Measurements from ENCODE around the gene ZNF598.

Gene ZNF598

GRCh38 chr16:1990101-1990350 is 19.6 kb downstream of the ZNF598 start:
- DNase-seq: no peak

- DNase-seq: no peak
Observed at GRCh38 chr16:1989209-1990100, 20.2 kb downstream of the ZNF598 start, which contains the start of gene SYNGR3. Gene SYNGR3 (plus strand): TSS chr16:1989970. CDS start chr16:1990103, 133 bp downstream.

- DNase-seq: no peak
Observed at GRCh38 chr16:1987198-1987597, 22.4 kb downstream of the ZNF598 start.

- DNase-seq: no peak
Observed at GRCh38 chr16:1985466-1986150, 24.0 kb downstream of the ZNF598 start.

GRCh38 chr16:1984347-1985225 is 25.0 kb downstream of the ZNF598 start:
- DNase-seq: no peak

- peak; percentile 46 to 70 for DNase-seq
Observed at GRCh38 chr16:1983544-1984346, 25.9 kb downstream of the ZNF598 start, which contains the start of gene GFER. Gene GFER (plus strand): TSS chr16:1984193. CDS start chr16:1984219, 26 bp downstream.

GRCh38 chr16:1982991-1983543 is 26.6 kb downstream of the ZNF598 start:
- no peak for DNase-seq

GRCh38 chr16:1982013-1982433 is 27.6 kb downstream of the ZNF598 start:
- DNase-seq: no peak

GRCh38 chr16:1981398-1981836 is 28.2 kb downstream of the ZNF598 start, which contains the start of gene NOXO1:
Gene NOXO1 (minus strand): TSS chr16:1981469. CDS start chr16:1981179, 290 bp downstream.
- no peak for DNase-seq

- DNase-seq: no peak
Observed at GRCh38 chr16:1980770-1981087, 28.9 kb downstream of the ZNF598 start.

- no peak for DNase-seq
Observed at GRCh38 chr16:1980030-1980769, 29.4 kb downstream of the ZNF598 start.

- peak; percentile 51 to 74 for DNase-seq
Observed at GRCh38 chr16:1979271-1980029, 30.2 kb downstream of the ZNF598 start.

GRCh38 chr16:1978476-1979120 is 31.0 kb downstream of the ZNF598 start:
- no peak for DNase-seq

- DNase-seq: no peak
Observed at GRCh38 chr16:1977875-1978268, 31.7 kb downstream of the ZNF598 start.

GRCh38 chr16:1976951-1977874 is 32.4 kb downstream of the ZNF598 start:
- DNase-seq: no peak

GRCh38 chr16:1976216-1976520 is 33.5 kb downstream of the ZNF598 start:
- no peak for DNase-seq

GRCh38 chr16:1975432-1976215 is 34.0 kb downstream of the ZNF598 start:
- DNase-seq: no peak

Measured in stimulated activated CD4-positive, alpha-beta T cell treated with anti-CD3 and anti-CD28 coated beads, Interleukin-4, amount 100 ng/mL, for 4 hours (primary cell).